C4-2B (cell line): ENCODE results near the gene ATF6B.

ENCODE experiments used
- H3K27ac ChIP-seq: fragments of 450-650 bp; 2 replicates; pipeline ENCODE4 v1.5.1; 2017
- ZFX ChIP-seq: fragments of 450-650 bp; IDR thresholded peaks from 2 replicates; pipeline ENCODE4 v1.6.1; 2017
- TF ChIP-seq, protein P1 (sequence below): fragments of 450-650 bp; conservative IDR thresholded peaks from 2 replicates; pipeline ENCODE4 v1.5.1; 2017; ENCODE audit warnings: mild to moderate bottlenecking

ATF6B gene

GRCh38 chr6:32127409-32127716 is 683 bp downstream of the ATF6B start:
- no peak for TF ChIP-seq ZFX
- TF ChIP-seq, protein P1, sequence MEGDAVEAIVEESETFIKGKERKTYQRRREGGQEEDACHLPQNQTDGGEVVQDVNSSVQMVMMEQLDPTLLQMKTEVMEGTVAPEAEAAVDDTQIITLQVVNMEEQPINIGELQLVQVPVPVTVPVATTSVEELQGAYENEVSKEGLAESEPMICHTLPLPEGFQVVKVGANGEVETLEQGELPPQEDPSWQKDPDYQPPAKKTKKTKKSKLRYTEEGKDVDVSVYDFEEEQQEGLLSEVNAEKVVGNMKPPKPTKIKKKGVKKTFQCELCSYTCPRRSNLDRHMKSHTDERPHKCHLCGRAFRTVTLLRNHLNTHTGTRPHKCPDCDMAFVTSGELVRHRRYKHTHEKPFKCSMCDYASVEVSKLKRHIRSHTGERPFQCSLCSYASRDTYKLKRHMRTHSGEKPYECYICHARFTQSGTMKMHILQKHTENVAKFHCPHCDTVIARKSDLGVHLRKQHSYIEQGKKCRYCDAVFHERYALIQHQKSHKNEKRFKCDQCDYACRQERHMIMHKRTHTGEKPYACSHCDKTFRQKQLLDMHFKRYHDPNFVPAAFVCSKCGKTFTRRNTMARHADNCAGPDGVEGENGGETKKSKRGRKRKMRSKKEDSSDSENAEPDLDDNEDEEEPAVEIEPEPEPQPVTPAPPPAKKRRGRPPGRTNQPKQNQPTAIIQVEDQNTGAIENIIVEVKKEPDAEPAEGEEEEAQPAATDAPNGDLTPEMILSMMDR: no peak
- H3K27ac ChIP-seq: peak overlapping the region; percentile 93

DNA sequence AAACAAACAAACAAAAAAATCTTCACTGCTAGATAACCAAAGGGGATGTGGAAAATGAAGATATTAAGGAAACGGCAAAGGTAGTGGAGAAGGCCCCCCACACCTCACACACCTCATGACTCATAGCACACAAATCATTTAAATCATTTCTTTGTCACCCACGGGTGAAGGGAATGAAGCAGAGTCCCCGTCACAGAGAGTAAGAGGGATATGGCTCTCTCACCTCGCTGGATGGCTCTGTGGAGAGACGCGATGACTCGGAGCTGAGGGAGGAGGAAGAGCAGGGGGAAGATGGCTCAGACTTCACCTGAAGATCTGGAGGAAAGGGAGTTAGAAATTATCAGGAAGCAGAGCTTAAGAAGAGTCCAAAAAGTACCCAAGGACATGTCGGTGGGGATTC is 1.2 kb downstream of the ATF6B start:
- H3K27ac ChIP-seq: peak overlapping the region; percentile 93
- TF ChIP-seq, protein P1: no peak
- TF ChIP-seq ZFX: no peak

GRCh38 chr6:32123681-32124080 is 4.4 kb downstream of the ATF6B start:
- H3K27ac ChIP-seq: no peak overlapping the region
- no peak for TF ChIP-seq ZFX
- TF ChIP-seq, protein P1: no peak

GRCh38 chr6:32120573-32121059 is 7.4 kb downstream of the ATF6B start:
- no peak for TF ChIP-seq ZFX
- TF ChIP-seq, protein P1: no peak
- H3K27ac ChIP-seq: no peak overlapping the region

- no peak overlapping the region for H3K27ac ChIP-seq
- TF ChIP-seq, protein P1: peak; percentile 96
- TF ChIP-seq ZFX: no peak
Observed at GRCh38 chr6:32118782-32119628, 9.0 kb downstream of the ATF6B start.

GRCh38 chr6:32117461-32117860 is 10.6 kb downstream of the ATF6B start:
- no peak overlapping the region for H3K27ac ChIP-seq
- TF ChIP-seq, protein P1: no peak
- no peak for TF ChIP-seq ZFX

GRCh38 chr6:32116674-32117073 is 11.4 kb downstream of the ATF6B start:
- H3K27ac ChIP-seq: no peak overlapping the region
- TF ChIP-seq, protein P1: no peak; the same call in 1 of the 2 replicates
- TF ChIP-seq ZFX: no peak
